Measurements from ENCODE around the gene INIP.

The INIP gene

GRCh38 chr9:112750764-112751055 is 32.8 kb upstream of the INIP start:
- no peaks in the 10 kb centered on the region for H3K9me2 ChIP-seq (replicated peaks; ENCODE audit: insufficient read depth, low read length)
- peak overlapping the region; percentile 96 for H3K4me3 ChIP-seq (ENCODE audit: low read length)
- peak overlapping the region; percentile 92 for H2AFZ ChIP-seq (ENCODE audit: low read length)
- TF ChIP-seq EZH2phosphoT487 (IDR thresholded peaks at IDR 0.05; ENCODE audit: low read length) (no peak), CTCF (IDR thresholded peaks at IDR 0.05; ENCODE audit: low read length) (no peak), EZH2 (optimal IDR thresholded peaks at IDR 0.05; ENCODE audit: low read depth, low read length) (no peak)
- DNase-seq: no peak
- H3K27ac ChIP-seq (ENCODE audit: low read length): no peak overlapping the region
- H3K36me3 ChIP-seq (replicated peaks; ENCODE audit: insufficient read depth, low read length): no peaks in the 10 kb centered on the region
- peaks cover 13% of the 10 kb centered on the region for H3K4me1 ChIP-seq (ENCODE audit: low read length)
- peak overlapping the region; percentile 70 for H3K9ac ChIP-seq (ENCODE audit: low read length)
- H3K9me3 ChIP-seq (replicated peaks; ENCODE audit: insufficient read depth, low read length): no peaks in the 10 kb centered on the region
- no peaks in the 10 kb centered on the region for H3K27me3 ChIP-seq (replicated peaks; ENCODE audit: insufficient read depth, low read length)
- peak overlapping the region; percentile 99 for H3K4me2 ChIP-seq (ENCODE audit: low read depth, low read length)
- H3F3A ChIP-seq (ENCODE audit: insufficient read depth, low read length): peaks cover 11% of the 10 kb centered on the region; the same call in 1 of the 2 replicates
- H3K79me2 ChIP-seq (ENCODE audit: low read length): peaks cover 32% of the 10 kb centered on the region
- H4K20me1 ChIP-seq (ENCODE audit: insufficient read depth, low read length): no peaks in the 10 kb centered on the region

GRCh38 chr9:112750016-112750763 is 32.3 kb upstream of the INIP start, which contains the start of gene SNX30:
Gene SNX30 (plus strand): TSS chr9:112750760. CDS start chr9:112751002, 242 bp downstream.
- Histone ChIP-seq H2AFZ (ENCODE audit: low read length) (peak within 1 kb of the TSS; percentile 92), H3K9me2 (replicated peaks; ENCODE audit: insufficient read depth, low read length) (no peaks in the 10 kb centered on the region), H3K36me3 (replicated peaks; ENCODE audit: insufficient read depth, low read length) (no peaks in the 10 kb centered on the region), H3K4me1 (ENCODE audit: low read length) (peaks cover 13% of the 10 kb centered on the region), H3K4me3 (ENCODE audit: low read length) (peak within 1 kb of the TSS; percentile 96), H3K9me3 (replicated peaks; ENCODE audit: insufficient read depth, low read length) (no peaks in the 10 kb centered on the region), H3K27ac (ENCODE audit: low read length) (peak within 1 kb of the TSS; percentile 50; the same call in 1 of the 2 replicates), H4K20me1 (ENCODE audit: insufficient read depth, low read length) (no peaks in the 10 kb centered on the region), H3K4me2 (ENCODE audit: low read depth, low read length) (peak within 1 kb of the TSS; percentile 99), H3K9ac (ENCODE audit: low read length) (peak within 1 kb of the TSS; percentile 70), H3K79me2 (ENCODE audit: low read length) (peaks cover 27% of the 10 kb centered on the region), H3K27me3 (replicated peaks; ENCODE audit: insufficient read depth, low read length) (no peaks in the 10 kb centered on the region), H3F3A (ENCODE audit: insufficient read depth, low read length) (peaks cover 11% of the 10 kb centered on the region; the same call in 1 of the 2 replicates)
- DNase-seq: peak; percentile 85
- no peak for TF ChIP-seq CTCF (IDR thresholded peaks at IDR 0.05; ENCODE audit: low read length)
- TF ChIP-seq EZH2 (optimal IDR thresholded peaks at IDR 0.05; ENCODE audit: low read depth, low read length): no peak
- no peak for TF ChIP-seq EZH2phosphoT487 (IDR thresholded peaks at IDR 0.05; ENCODE audit: low read length)

GRCh38 chr9:112747094-112747493 is 29.2 kb upstream of the INIP start:
- H3K4me3 ChIP-seq (ENCODE audit: low read length): no peak overlapping the region
- H3K4me1 ChIP-seq (ENCODE audit: low read length): peaks cover 12% of the 10 kb centered on the region
- H3K79me2 ChIP-seq (ENCODE audit: low read length): peaks cover 7% of the 10 kb centered on the region
- H3K9ac ChIP-seq (ENCODE audit: low read length): no peak overlapping the region
- H3K9me2 ChIP-seq (replicated peaks; ENCODE audit: insufficient read depth, low read length): no peaks in the 10 kb centered on the region
- H3K9me3 ChIP-seq (replicated peaks; ENCODE audit: insufficient read depth, low read length): no peaks in the 10 kb centered on the region
- no peak overlapping the region for H3K27ac ChIP-seq (ENCODE audit: low read length)
- no peak overlapping the region for H2AFZ ChIP-seq (ENCODE audit: low read length)
- H3K27me3 ChIP-seq (replicated peaks; ENCODE audit: insufficient read depth, low read length): no peaks in the 10 kb centered on the region
- TF ChIP-seq EZH2 (optimal IDR thresholded peaks at IDR 0.05; ENCODE audit: low read depth, low read length) (no peak), CTCF (IDR thresholded peaks at IDR 0.05; ENCODE audit: low read length) (no peak), EZH2phosphoT487 (IDR thresholded peaks at IDR 0.05; ENCODE audit: low read length) (no peak)
- H3F3A ChIP-seq (ENCODE audit: insufficient read depth, low read length): peaks cover 11% of the 10 kb centered on the region; the same call in 1 of the 2 replicates
- DNase-seq: no peak
- H3K36me3 ChIP-seq (replicated peaks; ENCODE audit: insufficient read depth, low read length): no peaks in the 10 kb centered on the region
- no peak overlapping the region for H3K4me2 ChIP-seq (ENCODE audit: low read depth, low read length)
- H4K20me1 ChIP-seq (ENCODE audit: insufficient read depth, low read length): no peaks in the 10 kb centered on the region

All from MM.1S (cell line).